ENCODE measurements around the gene LRRC46.
A peak's percentile ranks its signal among the peaks of the same experiment; 100 is the strongest.

The LRRC46 gene

DNA sequence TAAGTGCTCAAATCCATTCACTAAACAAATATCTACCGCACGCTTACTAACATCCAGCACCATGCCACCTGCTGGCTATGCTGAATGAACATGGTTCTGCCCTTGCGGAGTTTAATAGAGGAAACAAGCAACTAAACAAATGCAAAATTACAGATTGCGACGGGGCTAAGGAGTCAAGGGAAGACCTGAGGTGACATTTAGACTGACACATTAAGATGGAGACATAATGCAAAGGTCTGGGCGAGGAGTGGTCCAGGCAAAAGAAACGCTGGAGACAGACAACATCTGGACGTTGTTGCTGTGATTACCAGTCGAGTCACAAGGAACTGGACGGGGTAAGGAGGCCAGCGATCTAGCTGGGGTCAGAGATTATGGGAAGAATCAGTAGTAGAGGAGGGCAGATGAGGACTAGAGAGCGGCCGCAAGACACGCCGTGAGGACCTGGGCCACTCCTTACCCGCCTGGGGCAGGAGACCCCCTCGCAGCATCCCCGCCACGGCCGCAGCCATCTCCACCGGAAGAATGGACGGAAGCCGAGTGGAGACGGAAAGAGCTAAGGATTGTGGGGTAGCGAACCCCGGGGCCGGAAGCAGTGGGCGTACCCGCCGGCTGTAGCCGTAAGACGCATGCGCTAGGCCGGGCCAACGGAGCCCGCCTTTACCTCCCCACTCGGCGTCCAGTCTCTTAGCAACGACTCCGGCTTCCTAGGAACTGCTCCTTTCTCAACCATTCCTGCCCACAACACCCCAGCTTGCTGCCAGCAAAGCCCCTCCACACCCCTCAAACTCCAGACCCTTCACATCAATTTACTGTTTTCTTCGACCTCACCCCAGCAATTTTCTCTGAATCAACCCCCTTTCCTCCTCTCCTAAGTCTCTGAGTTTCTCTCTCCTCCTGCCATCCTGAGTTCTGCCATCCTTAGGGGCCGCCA, at the start of gene LRRC46, which contains the start of gene MRPL10:
Gene LRRC46, plus strand, starts transcription at position 668 of the 931 bp plus-strand sequence. CDS start 320 bp downstream, outside the sequence.
Gene MRPL10, minus strand, starts transcription at position 539 of the 931 bp plus-strand sequence. Its CDS starts 30 bp downstream, at position 509.
- no peaks in the 10 kb centered on the region for H3K9me3 Mint-ChIP-seq
- H3K4me1 Mint-ChIP-seq (ENCODE audit: low read depth): peaks cover 32% of the 10 kb centered on the region
- peak within 1 kb of the TSS; percentile 95 for H3K27ac Mint-ChIP-seq
- H3K36me3 Mint-ChIP-seq (ENCODE audit: low read depth): peaks cover 15% of the 10 kb centered on the region
- no peaks in the 10 kb centered on the region for H3K27me3 Mint-ChIP-seq (ENCODE audit: low read depth)
- H3K4me3 Mint-ChIP-seq: peak within 1 kb of the TSS; percentile 97

DNA sequence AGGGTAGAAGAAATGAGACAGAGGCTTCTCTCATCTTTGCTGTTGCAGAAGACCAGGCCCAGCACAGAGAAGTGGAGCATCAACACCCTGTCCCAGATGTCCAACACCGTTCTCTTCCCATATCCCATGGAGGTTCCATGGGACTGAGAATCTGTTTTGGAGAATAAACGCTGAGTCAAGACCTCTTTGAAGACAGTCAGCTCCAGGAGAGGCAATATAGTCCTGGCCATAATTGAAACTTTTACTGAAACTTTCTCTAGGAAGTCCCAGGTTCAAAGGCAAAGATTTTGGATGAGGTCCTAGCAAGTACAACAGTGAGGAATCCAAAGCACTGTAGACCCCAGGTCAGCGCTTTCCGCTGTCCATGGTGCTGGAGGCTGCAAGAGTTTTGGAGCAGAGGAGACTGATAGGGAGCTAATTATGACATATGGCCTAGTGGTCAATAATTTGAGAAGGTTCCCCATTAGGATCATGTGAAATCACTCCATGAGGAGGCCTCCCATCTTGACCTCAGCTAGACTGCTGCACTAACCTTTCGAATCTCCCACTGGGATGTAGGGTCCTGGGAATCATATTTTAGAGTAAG, 45.8 kb upstream of the LRRC46 start:
- Mint-ChIP-seq H3K4me1 (ENCODE audit: low read depth) (peaks cover 4% of the 10 kb centered on the region), H3K9me3 (no peaks in the 10 kb centered on the region), H3K36me3 (ENCODE audit: low read depth) (no peaks in the 10 kb centered on the region), H3K27ac (no peak overlapping the region), H3K4me3 (no peak overlapping the region), H3K27me3 (ENCODE audit: low read depth) (peaks cover 82% of the 10 kb centered on the region)

DNA sequence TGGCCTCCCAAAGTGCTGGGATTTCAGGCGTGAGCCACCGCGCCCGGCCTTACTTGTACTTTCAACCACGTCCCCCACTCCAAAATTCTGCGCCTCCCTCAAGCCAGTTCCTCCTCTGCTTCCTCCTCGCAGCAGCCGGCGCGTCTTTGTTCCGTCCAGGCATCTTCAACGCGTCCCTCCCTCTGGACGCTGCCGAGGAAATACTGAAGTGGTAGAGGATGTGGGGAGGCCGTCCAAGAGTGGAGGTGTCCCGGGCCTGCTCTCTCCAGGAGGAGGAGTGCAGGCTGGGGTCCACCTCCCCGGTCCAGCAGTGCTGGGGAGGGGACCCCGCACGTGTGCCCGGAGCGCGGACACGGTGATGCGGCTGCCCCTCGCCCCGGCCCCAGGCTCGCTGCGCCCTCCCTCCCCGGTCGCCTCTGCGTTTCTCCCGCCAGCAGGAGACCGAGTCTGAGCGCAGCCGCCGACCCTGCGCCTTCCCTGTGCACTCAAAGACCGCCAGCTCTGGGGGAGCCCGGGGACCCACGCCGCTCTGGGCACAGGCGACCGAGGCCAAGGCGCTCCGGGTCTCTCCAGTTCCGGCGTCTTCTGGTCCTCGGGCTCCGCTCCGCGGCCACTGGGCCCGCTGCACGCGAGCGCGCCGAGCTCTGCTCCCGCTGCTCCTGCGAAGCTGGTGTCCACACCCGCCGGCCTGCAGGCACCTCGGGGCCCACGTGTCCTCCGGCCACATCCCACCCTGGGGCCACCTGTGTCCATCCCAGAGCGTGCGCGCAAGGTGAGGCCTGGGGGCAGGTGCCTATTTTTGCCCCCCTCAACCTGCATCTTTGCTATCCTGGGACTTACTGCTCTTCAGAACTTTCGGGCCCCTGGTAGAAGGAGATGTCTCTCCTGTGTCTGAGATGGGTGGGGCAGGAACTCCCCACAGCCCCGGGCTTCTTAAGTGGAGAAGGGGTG, 41.6 kb upstream of the LRRC46 start:
- Mint-ChIP-seq H3K9me3 (no peaks in the 10 kb centered on the region), H3K36me3 (ENCODE audit: low read depth) (no peaks in the 10 kb centered on the region), H3K4me1 (ENCODE audit: low read depth) (peaks cover 6% of the 10 kb centered on the region), H3K27ac (no peak overlapping the region), H3K4me3 (peak overlapping the region; percentile 73), H3K27me3 (ENCODE audit: low read depth) (peaks cover 89% of the 10 kb centered on the region)

- peaks cover 6% of the 10 kb centered on the region for H3K4me1 Mint-ChIP-seq (ENCODE audit: low read depth)
- no peaks in the 10 kb centered on the region for H3K36me3 Mint-ChIP-seq (ENCODE audit: low read depth)
- H3K27me3 Mint-ChIP-seq (ENCODE audit: low read depth): peaks cover 87% of the 10 kb centered on the region
- no peaks in the 10 kb centered on the region for H3K9me3 Mint-ChIP-seq
- H3K4me3 Mint-ChIP-seq: peak overlapping the region; percentile 73
- H3K27ac Mint-ChIP-seq: no peak overlapping the region
Measured at GRCh38 chr17:47791025-47791424, 40.4 kb upstream of the LRRC46 start.

GRCh38 chr17:47792457-47792856, 39.0 kb upstream of the LRRC46 start:
- H3K27ac Mint-ChIP-seq: no peak overlapping the region
- peaks cover 76% of the 10 kb centered on the region for H3K27me3 Mint-ChIP-seq (ENCODE audit: low read depth)
- H3K36me3 Mint-ChIP-seq (ENCODE audit: low read depth): no peaks in the 10 kb centered on the region
- H3K9me3 Mint-ChIP-seq: no peaks in the 10 kb centered on the region
- no peak overlapping the region for H3K4me3 Mint-ChIP-seq
- peaks cover 6% of the 10 kb centered on the region for H3K4me1 Mint-ChIP-seq (ENCODE audit: low read depth)

GRCh38 chr17:47792979-47793378, 38.5 kb upstream of the LRRC46 start:
- H3K4me3 Mint-ChIP-seq: no peak overlapping the region
- no peaks in the 10 kb centered on the region for H3K9me3 Mint-ChIP-seq
- no peak overlapping the region for H3K27ac Mint-ChIP-seq
- H3K36me3 Mint-ChIP-seq (ENCODE audit: low read depth): no peaks in the 10 kb centered on the region
- peaks cover 77% of the 10 kb centered on the region for H3K27me3 Mint-ChIP-seq (ENCODE audit: low read depth)
- peaks cover 6% of the 10 kb centered on the region for H3K4me1 Mint-ChIP-seq (ENCODE audit: low read depth)

GRCh38 chr17:47797797-47798196, 33.7 kb upstream of the LRRC46 start:
- no peak overlapping the region for H3K4me3 Mint-ChIP-seq
- peaks cover 36% of the 10 kb centered on the region for H3K27me3 Mint-ChIP-seq (ENCODE audit: low read depth)
- no peak overlapping the region for H3K27ac Mint-ChIP-seq
- no peaks in the 10 kb centered on the region for H3K9me3 Mint-ChIP-seq
- H3K36me3 Mint-ChIP-seq (ENCODE audit: low read depth): no peaks in the 10 kb centered on the region
- H3K4me1 Mint-ChIP-seq (ENCODE audit: low read depth): peaks cover 5% of the 10 kb centered on the region

- Mint-ChIP-seq H3K4me1 (ENCODE audit: low read depth) (peaks cover 5% of the 10 kb centered on the region), H3K9me3 (no peaks in the 10 kb centered on the region), H3K27ac (no peak overlapping the region), H3K4me3 (no peak overlapping the region), H3K27me3 (ENCODE audit: low read depth) (peaks cover 8% of the 10 kb centered on the region), H3K36me3 (ENCODE audit: low read depth) (no peaks in the 10 kb centered on the region)
Measured at GRCh38 chr17:47800686-47801085, 30.8 kb upstream of the LRRC46 start.

- Mint-ChIP-seq H3K4me1 (ENCODE audit: low read depth) (peaks cover 5% of the 10 kb centered on the region), H3K27ac (no peak overlapping the region), H3K36me3 (ENCODE audit: low read depth) (no peaks in the 10 kb centered on the region), H3K4me3 (no peak overlapping the region), H3K9me3 (no peaks in the 10 kb centered on the region), H3K27me3 (ENCODE audit: low read depth) (peaks cover 8% of the 10 kb centered on the region)
Measured at GRCh38 chr17:47801176-47801765, 30.2 kb upstream of the LRRC46 start.

DNA sequence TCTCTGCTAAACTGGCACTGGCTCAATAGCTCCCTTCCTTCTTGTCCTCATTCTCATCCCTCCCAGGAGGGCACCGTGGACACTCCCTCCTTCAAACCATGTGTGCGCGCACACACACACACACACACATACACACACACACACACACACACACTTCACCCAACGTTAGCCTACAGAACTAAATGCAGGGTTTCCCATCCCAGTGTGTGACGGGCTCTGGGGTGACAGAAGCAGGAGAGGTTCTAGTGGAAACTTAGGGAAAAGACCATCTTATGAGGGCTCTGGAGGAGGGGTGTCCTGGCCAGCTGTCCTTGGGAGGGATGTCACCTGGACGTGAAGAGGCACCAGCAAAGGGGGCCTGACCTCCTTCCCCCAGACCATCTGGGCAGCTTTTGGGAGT, 29.6 kb upstream of the LRRC46 start:
- Mint-ChIP-seq H3K27ac (no peak overlapping the region), H3K4me1 (ENCODE audit: low read depth) (peaks cover 5% of the 10 kb centered on the region), H3K4me3 (no peak overlapping the region), H3K9me3 (no peaks in the 10 kb centered on the region), H3K27me3 (ENCODE audit: low read depth) (peaks cover 8% of the 10 kb centered on the region), H3K36me3 (ENCODE audit: low read depth) (peaks cover under 1% of the 10 kb centered on the region)

- Mint-ChIP-seq H3K9me3 (no peaks in the 10 kb centered on the region), H3K27me3 (ENCODE audit: low read depth) (peaks cover 6% of the 10 kb centered on the region), H3K4me3 (no peak overlapping the region), H3K4me1 (ENCODE audit: low read depth) (peaks cover 5% of the 10 kb centered on the region), H3K36me3 (ENCODE audit: low read depth) (peaks cover 5% of the 10 kb centered on the region), H3K27ac (no peak overlapping the region)
Measured at GRCh38 chr17:47802341-47803022, 29.0 kb upstream of the LRRC46 start.

GRCh38 chr17:47803201-47803600, 28.3 kb upstream of the LRRC46 start:
- Mint-ChIP-seq H3K27me3 (ENCODE audit: low read depth) (no peaks in the 10 kb centered on the region), H3K4me3 (no peak overlapping the region), H3K27ac (no peak overlapping the region), H3K4me1 (ENCODE audit: low read depth) (peaks cover 5% of the 10 kb centered on the region), H3K36me3 (ENCODE audit: low read depth) (peaks cover 9% of the 10 kb centered on the region), H3K9me3 (no peaks in the 10 kb centered on the region)

DNA sequence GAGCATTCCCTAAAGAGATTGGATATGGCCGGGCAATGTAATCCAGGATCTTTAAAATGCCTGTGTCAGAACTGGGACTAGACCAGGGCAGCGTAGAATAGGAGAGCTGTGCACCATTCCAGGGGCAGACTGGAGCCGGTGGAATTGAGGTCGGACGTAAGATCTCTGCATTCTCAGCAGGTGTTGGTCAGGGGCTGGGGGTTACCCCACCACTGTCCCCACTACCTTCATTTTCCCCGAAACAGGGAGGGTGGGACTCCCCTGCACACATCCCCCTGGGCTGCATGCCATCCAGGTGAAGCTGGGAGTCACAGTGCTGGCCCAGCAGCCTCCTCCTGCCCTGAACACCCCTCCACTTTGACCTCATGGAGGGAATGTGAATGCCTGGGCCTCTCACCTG, 27.7 kb upstream of the LRRC46 start:
- Mint-ChIP-seq H3K27me3 (ENCODE audit: low read depth) (no peaks in the 10 kb centered on the region), H3K4me3 (no peak overlapping the region), H3K27ac (no peak overlapping the region), H3K36me3 (ENCODE audit: low read depth) (peaks cover 9% of the 10 kb centered on the region), H3K9me3 (no peaks in the 10 kb centered on the region), H3K4me1 (ENCODE audit: low read depth) (peaks cover 5% of the 10 kb centered on the region)

Measured in T-helper 1 cell treated with Interleukin-12 subunit alpha and Interleukin-12 subunit beta and Interleukin-4 antibody, amounts not matched to agents 30 μg/mL and 1 μg/mL, for 36 hours (primary cell).